Measurements from ENCODE around the gene CCT8. TPM values are rescaled to one million over a fixed set of nuclear protein-coding genes. Genes with fewer than 3 reads are reported as not detected.
"Not testable (repeated sequence)": the region's sequence is repeated elsewhere in the genome, so short reads cannot be mapped to it uniquely, and the experiment has no call there.

Gene CCT8
- total RNA-seq, 1 experiment from 2014 or later: 244 TPM

GRCh38 chr21:29018540-29018939, 54.9 kb downstream of the CCT8 start:
- ChIA-PET POLR2A (ENCODE audit: unreplicated experiment) (no interaction called here), CTCF (no interaction called here)
- intact Hi-C loops (cut with micrococcal nuclease): no loop called here
- no peaks in the 10 kb centered on the region for H4K20me1 ChIP-seq (ENCODE audit: low read length)
- H3K9me2 ChIP-seq (replicated peaks; ENCODE audit: low read length): no peaks in the 10 kb centered on the region
- H2AFZ ChIP-seq (ENCODE audit: low read length): peak overlapping the region; percentile 88
- peak; percentile 47 for ATAC-seq
- H3F3A ChIP-seq (ENCODE audit: low read length, unreplicated experiment): no peaks in the 10 kb centered on the region
- no peaks in the 10 kb centered on the region for H3K36me3 ChIP-seq (ENCODE audit: low read depth, low read length)
- H3K4me3 ChIP-seq (ENCODE audit: low read length): peak overlapping the region; percentile 91
- H3K4me2 ChIP-seq (ENCODE audit: low read length): peak overlapping the region; percentile 88
- H3K27me3 ChIP-seq (ENCODE audit: low read length): no peaks in the 10 kb centered on the region
- peak overlapping the region; percentile 59 for H3K27ac ChIP-seq (ENCODE audit: low read length)
- TF ChIP-seq EZH2 (IDR thresholded peaks at IDR 0.05; ENCODE audit: low read length, unreplicated experiment) (no peak), EZH2phosphoT487 (IDR thresholded peaks at IDR 0.05; ENCODE audit: borderline replicate concordance, low read length) (no peak)
- TF ChIP-seq, protein P1, sequence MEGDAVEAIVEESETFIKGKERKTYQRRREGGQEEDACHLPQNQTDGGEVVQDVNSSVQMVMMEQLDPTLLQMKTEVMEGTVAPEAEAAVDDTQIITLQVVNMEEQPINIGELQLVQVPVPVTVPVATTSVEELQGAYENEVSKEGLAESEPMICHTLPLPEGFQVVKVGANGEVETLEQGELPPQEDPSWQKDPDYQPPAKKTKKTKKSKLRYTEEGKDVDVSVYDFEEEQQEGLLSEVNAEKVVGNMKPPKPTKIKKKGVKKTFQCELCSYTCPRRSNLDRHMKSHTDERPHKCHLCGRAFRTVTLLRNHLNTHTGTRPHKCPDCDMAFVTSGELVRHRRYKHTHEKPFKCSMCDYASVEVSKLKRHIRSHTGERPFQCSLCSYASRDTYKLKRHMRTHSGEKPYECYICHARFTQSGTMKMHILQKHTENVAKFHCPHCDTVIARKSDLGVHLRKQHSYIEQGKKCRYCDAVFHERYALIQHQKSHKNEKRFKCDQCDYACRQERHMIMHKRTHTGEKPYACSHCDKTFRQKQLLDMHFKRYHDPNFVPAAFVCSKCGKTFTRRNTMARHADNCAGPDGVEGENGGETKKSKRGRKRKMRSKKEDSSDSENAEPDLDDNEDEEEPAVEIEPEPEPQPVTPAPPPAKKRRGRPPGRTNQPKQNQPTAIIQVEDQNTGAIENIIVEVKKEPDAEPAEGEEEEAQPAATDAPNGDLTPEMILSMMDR (conservative IDR thresholded peaks at IDR 0.05; ENCODE audit: low read depth, low read length): no peak
- BruUV-seq (replicated peaks): no TSS peak
- H3K9ac ChIP-seq (ENCODE audit: low read length): peak overlapping the region; percentile 97
- peaks cover 11% of the 10 kb centered on the region for H3K4me1 ChIP-seq (ENCODE audit: insufficient read depth, low read length)
- DNase-seq: peak; percentile 20
- peaks cover 33% of the 10 kb centered on the region for H3K79me2 ChIP-seq (ENCODE audit: low read length)
- H3K9me3 ChIP-seq (ENCODE audit: low read length): no peaks in the 10 kb centered on the region

DNA sequence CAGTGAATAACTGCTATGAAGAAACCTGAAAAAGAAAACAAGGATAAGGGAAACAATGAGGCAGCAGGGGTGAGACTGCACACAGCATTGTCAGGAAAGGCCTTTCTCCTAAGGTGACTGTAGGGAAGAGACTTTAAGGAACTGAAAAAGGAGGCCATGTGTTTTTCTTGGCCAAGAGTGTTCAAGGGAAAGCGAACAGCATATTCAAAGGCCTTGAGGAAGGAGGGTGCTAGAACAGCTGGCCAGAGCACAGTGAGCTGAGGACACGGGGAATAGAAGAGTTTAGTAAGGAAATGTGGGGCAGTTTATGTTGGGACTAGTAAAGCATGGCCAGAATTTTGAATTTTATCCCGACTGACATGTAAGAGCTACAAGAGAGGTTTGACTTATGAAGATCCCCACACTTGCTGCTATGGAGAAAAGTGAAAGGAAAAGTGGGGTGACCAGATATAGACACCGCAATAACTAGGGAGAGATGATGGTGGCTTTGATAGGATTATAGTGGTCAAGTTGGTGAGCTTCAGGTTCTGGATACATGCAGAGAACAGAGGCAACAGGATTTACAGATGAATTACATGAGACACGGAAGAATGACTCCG, 55.7 kb downstream of the CCT8 start:
- DNase-seq: no peak
- intact Hi-C loops (cut with micrococcal nuclease): no loop called here
- no peak for TF ChIP-seq EZH2 (IDR thresholded peaks at IDR 0.05; ENCODE audit: low read length, unreplicated experiment)
- TF ChIP-seq, protein P1 (conservative IDR thresholded peaks at IDR 0.05; ENCODE audit: low read depth, low read length): no peak
- TF ChIP-seq EZH2phosphoT487 (IDR thresholded peaks at IDR 0.05; ENCODE audit: borderline replicate concordance, low read length): no peak
- H3K27me3 ChIP-seq (ENCODE audit: low read length): no peaks in the 10 kb centered on the region
- ATAC-seq: no peak
- no TSS peak for BruUV-seq (replicated peaks)
- H3K4me2 ChIP-seq (ENCODE audit: low read length): peak overlapping the region; percentile 88
- H3K36me3 ChIP-seq (ENCODE audit: low read depth, low read length): no peaks in the 10 kb centered on the region
- H3K9me3 ChIP-seq (ENCODE audit: low read length): no peaks in the 10 kb centered on the region
- no peak overlapping the region for H3K27ac ChIP-seq (ENCODE audit: low read length)
- peaks cover 11% of the 10 kb centered on the region for H3K4me1 ChIP-seq (ENCODE audit: insufficient read depth, low read length)
- peaks cover 33% of the 10 kb centered on the region for H3K79me2 ChIP-seq (ENCODE audit: low read length)
- no peaks in the 10 kb centered on the region for H3K9me2 ChIP-seq (replicated peaks; ENCODE audit: low read length)
- H3F3A ChIP-seq (ENCODE audit: low read length, unreplicated experiment): no peaks in the 10 kb centered on the region
- CTCF ChIA-PET: no interaction called here
- H2AFZ ChIP-seq (ENCODE audit: low read length): peak overlapping the region; percentile 5; the same call in 1 of the 2 replicates
- POLR2A ChIA-PET (ENCODE audit: unreplicated experiment): no interaction called here
- peak overlapping the region; percentile 97; the same call in 1 of the 2 replicates for H3K9ac ChIP-seq (ENCODE audit: low read length)
- no peaks in the 10 kb centered on the region for H4K20me1 ChIP-seq (ENCODE audit: low read length)
- peak overlapping the region; percentile 91 for H3K4me3 ChIP-seq (ENCODE audit: low read length)

DNA sequence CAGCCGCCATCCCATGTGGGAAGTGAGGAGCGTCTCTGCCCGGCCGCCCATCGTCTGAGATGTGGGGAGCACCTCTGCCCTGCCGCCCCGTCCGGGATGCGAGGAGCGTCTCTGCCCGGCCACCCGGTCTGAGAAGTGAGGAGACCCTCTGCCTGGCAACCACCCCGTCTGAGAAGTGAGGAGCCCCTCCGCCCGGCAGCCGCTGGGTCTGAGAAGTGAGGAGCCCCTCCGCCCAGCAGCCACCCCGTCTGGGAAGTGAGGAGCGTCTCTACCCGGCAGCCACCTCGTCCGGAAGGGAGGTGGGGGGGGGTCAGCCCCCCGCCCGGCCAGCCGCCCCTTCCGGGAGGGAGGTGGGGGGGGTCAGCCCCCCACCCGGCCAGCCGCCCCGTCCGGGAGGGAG, 62.2 kb downstream of the CCT8 start:
- H3K79me2 ChIP-seq (ENCODE audit: low read length); H3K9me2 ChIP-seq (replicated peaks; ENCODE audit: low read length); H4K20me1 ChIP-seq (ENCODE audit: low read length); H2AFZ ChIP-seq (ENCODE audit: low read length); H3F3A ChIP-seq (ENCODE audit: low read length, unreplicated experiment); H3K9ac ChIP-seq (ENCODE audit: low read length); H3K4me3 ChIP-seq (ENCODE audit: low read length); DNase-seq; H3K27ac ChIP-seq (ENCODE audit: low read length); H3K4me2 ChIP-seq (ENCODE audit: low read length); ATAC-seq; H3K27me3 ChIP-seq (ENCODE audit: low read length); H3K9me3 ChIP-seq (ENCODE audit: low read length); H3K4me1 ChIP-seq (ENCODE audit: insufficient read depth, low read length); BruUV-seq (replicated peaks); POLR2A ChIA-PET (ENCODE audit: unreplicated experiment); CTCF ChIA-PET; intact Hi-C loops (cut with micrococcal nuclease): not testable (repeated sequence)
- H3K36me3 ChIP-seq (ENCODE audit: low read depth, low read length): peaks cover 15% of the 10 kb centered on the region
